Measurements from ENCODE around the gene NELFA.
"Not testable (repeated sequence)": the region's sequence is repeated elsewhere in the genome, so short reads cannot be mapped to it uniquely, and the experiment has no call there.

NELFA gene

GRCh38 chr4:2043396-2044118 is 34.8 kb upstream of the NELFA start:
- H3K36me3 Mint-ChIP-seq (ENCODE audit: low read depth) = no peaks in the 10 kb centered on the region
- H3K4me3 Mint-ChIP-seq = no peak overlapping the region
- H3K9me3 Mint-ChIP-seq = no peaks in the 10 kb centered on the region
- H3K4me1 Mint-ChIP-seq (ENCODE audit: low read depth) = peaks cover 4% of the 10 kb centered on the region
- H3K27me3 Mint-ChIP-seq (ENCODE audit: low read depth) = peaks cover 25% of the 10 kb centered on the region
- no peak overlapping the region for H3K27ac Mint-ChIP-seq

DNA sequence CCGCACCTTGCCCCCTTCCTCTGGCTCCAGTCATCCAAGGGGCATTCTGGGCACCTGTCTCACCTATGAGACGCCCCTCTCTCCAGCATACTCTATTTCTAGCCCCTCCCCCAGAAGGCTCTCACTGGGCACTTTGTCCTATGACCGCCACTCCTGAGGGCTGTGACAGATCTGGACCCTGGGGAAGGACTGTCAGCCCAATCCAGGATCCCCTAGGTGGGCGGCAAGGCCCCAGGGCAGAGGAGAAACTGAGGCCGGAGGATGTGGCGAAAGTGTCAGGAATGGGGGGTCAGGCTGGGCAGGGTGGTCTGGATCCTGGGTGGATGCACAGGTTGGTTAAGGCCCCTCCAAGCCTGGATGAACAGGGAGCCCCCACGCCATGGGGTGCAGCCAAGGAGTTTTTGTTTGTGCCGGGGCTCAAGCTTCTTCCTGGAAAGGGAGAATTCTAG is 34.2 kb upstream of the NELFA start:
- Mint-ChIP-seq H3K4me1 (ENCODE audit: low read depth) (peaks cover 4% of the 10 kb centered on the region), H3K9me3 (no peaks in the 10 kb centered on the region), H3K36me3 (ENCODE audit: low read depth) (no peaks in the 10 kb centered on the region), H3K4me3 (peak overlapping the region; percentile 71), H3K27me3 (ENCODE audit: low read depth) (peaks cover 26% of the 10 kb centered on the region), H3K27ac (peak overlapping the region; percentile 22)

DNA sequence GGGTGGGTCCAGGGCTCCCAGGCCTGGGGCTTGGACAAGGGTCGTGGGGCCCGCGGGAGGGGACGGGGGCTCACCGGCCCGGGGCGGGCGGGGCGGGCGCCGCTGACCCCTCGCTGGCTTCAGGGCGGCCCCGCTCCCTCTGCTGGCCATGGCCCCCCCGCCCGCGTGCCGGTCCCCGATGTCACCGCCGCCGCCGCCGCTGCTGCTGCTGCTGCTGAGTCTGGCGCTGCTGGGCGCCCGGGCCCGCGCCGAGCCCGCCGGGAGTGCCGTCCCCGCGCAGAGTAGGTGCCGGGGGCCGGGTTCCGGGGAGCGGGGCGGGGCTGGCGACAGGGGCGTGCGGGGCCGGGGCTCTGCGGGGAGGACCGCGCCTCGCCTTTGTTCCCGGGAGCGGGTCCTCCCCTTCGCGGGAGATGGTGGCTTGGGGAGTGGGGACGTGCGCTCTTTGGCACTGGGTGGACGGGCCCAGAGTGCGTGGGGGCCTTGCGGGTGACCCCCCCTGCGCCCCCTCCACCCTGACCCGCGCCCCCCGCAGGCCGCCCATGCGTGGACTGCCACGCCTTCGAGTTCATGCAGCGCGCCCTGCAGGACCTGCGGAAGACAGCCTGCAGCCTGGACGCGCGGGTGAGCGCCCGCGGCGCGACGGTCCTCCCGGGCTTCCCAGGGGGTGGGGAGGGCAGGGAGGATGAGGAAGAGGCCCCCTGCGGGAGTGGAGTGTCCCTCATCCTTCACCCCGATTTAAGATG is 33.6 kb upstream of the NELFA start:
- Mint-ChIP-seq H3K27ac (peak overlapping the region; percentile 22), H3K9me3 (no peaks in the 10 kb centered on the region), H3K4me3 (peak overlapping the region; percentile 71), H3K4me1 (ENCODE audit: low read depth) (peaks cover 4% of the 10 kb centered on the region), H3K36me3 (ENCODE audit: low read depth) (no peaks in the 10 kb centered on the region), H3K27me3 (ENCODE audit: low read depth) (peaks cover 26% of the 10 kb centered on the region)

DNA sequence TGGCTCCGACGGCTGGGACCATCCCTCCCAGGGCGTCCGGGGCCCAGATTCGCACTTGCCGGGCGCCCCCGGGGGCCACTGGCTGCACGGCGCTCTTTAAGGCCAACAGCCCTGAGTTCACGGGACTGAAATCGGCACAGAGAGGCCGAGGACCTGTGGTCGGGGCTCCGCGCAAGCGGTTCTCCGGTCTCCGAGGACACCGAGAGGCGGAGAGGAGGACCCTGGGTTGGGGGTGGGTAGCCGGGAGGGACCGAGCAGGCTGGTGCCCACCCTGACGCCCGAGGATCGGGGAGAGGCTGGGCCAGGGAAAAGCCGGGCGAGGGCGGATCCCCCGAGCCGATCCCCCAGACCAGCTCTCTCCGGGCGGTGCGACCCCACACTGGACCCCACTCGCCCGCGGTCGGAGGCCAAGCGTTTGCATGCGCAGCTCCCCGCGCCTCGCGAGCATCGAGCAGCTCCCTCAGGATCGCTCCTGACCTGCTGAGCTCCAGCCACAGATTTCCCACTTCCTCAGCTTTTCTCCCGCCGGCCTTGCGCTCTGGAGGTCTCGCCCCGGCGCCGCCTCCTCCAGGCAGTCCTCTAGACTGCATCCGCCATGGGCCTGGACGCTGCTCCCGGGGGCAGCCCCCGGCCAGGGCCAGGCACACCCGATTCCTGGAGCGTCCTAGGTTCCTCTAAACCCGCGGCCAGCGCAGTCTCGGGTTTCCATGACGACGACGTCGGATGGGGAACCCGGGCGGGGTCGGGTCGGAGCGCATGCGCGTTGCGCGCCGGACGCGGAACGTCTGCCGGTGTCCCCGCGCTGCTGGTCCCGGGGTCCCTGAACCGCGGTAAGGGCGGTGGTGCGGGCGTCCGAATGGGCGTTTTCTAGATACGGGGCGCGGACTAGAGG is 32.7 kb upstream of the NELFA start:
- Mint-ChIP-seq H3K4me1 (ENCODE audit: low read depth) (peaks cover 4% of the 10 kb centered on the region), H3K9me3 (no peaks in the 10 kb centered on the region), H3K27me3 (ENCODE audit: low read depth) (peaks cover 35% of the 10 kb centered on the region), H3K36me3 (ENCODE audit: low read depth) (no peaks in the 10 kb centered on the region), H3K4me3 (peak overlapping the region; percentile 78), H3K27ac (no peak overlapping the region)

- Mint-ChIP-seq H3K9me3 (no peaks in the 10 kb centered on the region), H3K27ac (no peak overlapping the region), H3K36me3 (ENCODE audit: low read depth) (no peaks in the 10 kb centered on the region), H3K4me3 (peak overlapping the region; percentile 50), H3K27me3 (ENCODE audit: low read depth) (peaks cover 37% of the 10 kb centered on the region), H3K4me1 (ENCODE audit: low read depth) (peaks cover 4% of the 10 kb centered on the region)
Observed at GRCh38 chr4:2040391-2041238, 31.8 kb upstream of the NELFA start.

DNA sequence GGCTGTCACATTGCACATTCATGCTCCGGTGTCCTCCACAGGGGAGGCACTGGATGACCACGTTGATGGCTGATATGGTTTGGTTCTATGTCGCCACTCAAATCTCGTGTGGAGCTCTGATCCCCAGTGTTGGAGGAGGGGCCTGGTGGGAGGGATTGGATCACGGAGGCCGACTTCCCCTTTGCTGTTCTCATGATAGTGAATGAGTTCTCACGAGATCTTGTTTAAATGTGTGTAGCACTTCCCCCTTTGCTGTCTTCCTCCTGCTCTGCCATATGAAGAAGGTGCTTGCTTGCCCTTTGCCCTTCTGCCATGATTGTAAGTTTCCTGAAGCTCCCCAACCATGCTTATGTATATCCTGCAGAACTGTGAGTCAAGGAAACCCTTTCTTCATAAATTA is 28.1 kb upstream of the NELFA start:
- Mint-ChIP-seq H3K27me3 (ENCODE audit: low read depth) (peaks cover 59% of the 10 kb centered on the region), H3K9me3 (no peaks in the 10 kb centered on the region), H3K36me3 (ENCODE audit: low read depth) (no peaks in the 10 kb centered on the region), H3K4me3 (no peak overlapping the region), H3K4me1 (ENCODE audit: low read depth) (peaks cover 4% of the 10 kb centered on the region), H3K27ac (no peak overlapping the region)

DNA sequence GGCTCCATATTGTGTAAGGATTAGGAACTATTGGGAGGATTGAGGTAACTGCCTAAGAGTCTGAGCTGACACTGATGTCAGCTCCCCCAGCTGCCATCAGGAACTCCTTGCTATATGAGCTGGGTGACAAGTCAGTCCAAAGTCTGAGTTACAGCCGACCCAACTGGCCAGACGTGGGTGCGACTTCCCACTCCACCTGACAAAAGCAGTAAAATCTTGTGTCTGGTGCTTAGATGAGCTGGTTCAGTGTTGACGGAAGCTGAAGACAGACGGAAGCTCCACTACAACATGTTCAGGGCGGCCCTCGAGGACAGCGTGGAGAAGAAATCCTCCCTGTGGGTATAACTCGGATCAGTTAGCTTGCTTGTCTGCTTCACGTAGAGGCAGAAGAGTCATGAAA is 27.6 kb upstream of the NELFA start:
- Mint-ChIP-seq H3K9me3 (no peaks in the 10 kb centered on the region), H3K27me3 (ENCODE audit: low read depth) (peaks cover 56% of the 10 kb centered on the region), H3K4me1 (ENCODE audit: low read depth) (peaks cover 4% of the 10 kb centered on the region), H3K27ac (no peak overlapping the region), H3K4me3 (no peak overlapping the region), H3K36me3 (ENCODE audit: low read depth) (no peaks in the 10 kb centered on the region)

GRCh38 chr4:2031161-2031560 is 22.4 kb upstream of the NELFA start:
- H3K27ac Mint-ChIP-seq; H3K4me3 Mint-ChIP-seq; H3K4me1 Mint-ChIP-seq (ENCODE audit: low read depth); H3K9me3 Mint-ChIP-seq; H3K36me3 Mint-ChIP-seq (ENCODE audit: low read depth): not testable (repeated sequence)
- H3K27me3 Mint-ChIP-seq (ENCODE audit: low read depth) = peaks cover 69% of the 10 kb centered on the region

GRCh38 chr4:2027120-2027519 is 18.3 kb upstream of the NELFA start:
- H3K36me3 Mint-ChIP-seq (ENCODE audit: low read depth); H3K27ac Mint-ChIP-seq; H3K4me1 Mint-ChIP-seq (ENCODE audit: low read depth); H3K4me3 Mint-ChIP-seq: not testable (repeated sequence)
- Mint-ChIP-seq H3K9me3 (peaks cover 10% of the 10 kb centered on the region), H3K27me3 (ENCODE audit: low read depth) (peaks cover 77% of the 10 kb centered on the region)

DNA sequence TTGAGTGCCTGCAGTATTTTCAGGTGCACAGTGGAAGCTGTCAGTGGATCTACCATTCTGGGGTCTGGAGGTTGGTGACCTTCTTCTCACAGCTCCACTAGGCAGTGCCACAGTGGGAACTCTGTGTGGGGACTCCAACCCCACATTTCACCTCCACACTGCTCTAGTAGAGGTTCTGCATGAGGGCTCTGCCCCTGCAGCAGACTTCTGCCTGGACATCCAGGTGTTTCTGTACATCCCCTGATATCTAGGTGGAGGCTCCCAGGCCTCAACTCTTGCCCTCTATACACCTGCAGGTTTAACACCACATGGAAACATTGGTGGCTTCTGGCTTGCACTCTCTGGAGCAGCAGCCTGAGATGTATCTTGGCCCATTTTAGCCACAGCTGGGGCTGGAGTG is 17.0 kb upstream of the NELFA start:
- no peak overlapping the region for H3K4me3 Mint-ChIP-seq
- peaks cover 10% of the 10 kb centered on the region for H3K9me3 Mint-ChIP-seq
- H3K4me1 Mint-ChIP-seq (ENCODE audit: low read depth) = no peaks in the 10 kb centered on the region
- H3K27me3 Mint-ChIP-seq (ENCODE audit: low read depth) = peaks cover 83% of the 10 kb centered on the region
- no peak overlapping the region for H3K27ac Mint-ChIP-seq
- H3K36me3 Mint-ChIP-seq (ENCODE audit: low read depth) = peaks cover 5% of the 10 kb centered on the region

GRCh38 chr4:2024683-2025082 is 15.9 kb upstream of the NELFA start:
- Mint-ChIP-seq H3K4me3 (no peak overlapping the region), H3K9me3 (peaks cover 10% of the 10 kb centered on the region), H3K36me3 (ENCODE audit: low read depth) (peaks cover 5% of the 10 kb centered on the region), H3K4me1 (ENCODE audit: low read depth) (no peaks in the 10 kb centered on the region), H3K27me3 (ENCODE audit: low read depth) (peaks cover 85% of the 10 kb centered on the region), H3K27ac (no peak overlapping the region)

GRCh38 chr4:2021358-2022018 is 12.7 kb upstream of the NELFA start:
- not testable (repeated sequence) for H3K4me3 Mint-ChIP-seq; H3K36me3 Mint-ChIP-seq (ENCODE audit: low read depth); H3K9me3 Mint-ChIP-seq; H3K27ac Mint-ChIP-seq; H3K4me1 Mint-ChIP-seq (ENCODE audit: low read depth)
- peaks cover 63% of the 10 kb centered on the region for H3K27me3 Mint-ChIP-seq (ENCODE audit: low read depth)

DNA sequence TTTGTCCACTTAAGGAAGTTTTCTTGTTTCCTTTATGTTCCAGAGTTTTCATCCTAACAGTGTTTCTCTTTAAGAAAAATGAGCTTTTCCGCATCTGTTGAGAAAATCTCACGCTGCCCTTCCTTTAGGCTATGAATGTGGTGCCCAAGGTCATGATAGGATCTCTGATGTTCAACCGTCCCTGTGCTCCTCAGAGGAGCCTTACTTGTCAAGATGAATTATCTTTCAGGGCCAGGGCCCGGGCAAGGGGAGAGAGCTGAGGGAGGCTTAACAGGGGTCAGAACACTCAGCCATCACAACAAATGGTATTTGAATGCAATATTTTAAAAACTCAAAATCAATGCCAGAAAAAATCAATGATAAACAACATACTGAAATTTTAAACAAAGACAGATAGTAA is 6.2 kb upstream of the NELFA start:
- Mint-ChIP-seq H3K4me3 (no peak overlapping the region), H3K36me3 (ENCODE audit: low read depth) (peaks cover 2% of the 10 kb centered on the region), H3K4me1 (ENCODE audit: low read depth) (peaks cover 5% of the 10 kb centered on the region), H3K27me3 (ENCODE audit: low read depth) (peaks cover 27% of the 10 kb centered on the region), H3K9me3 (no peaks in the 10 kb centered on the region), H3K27ac (no peak overlapping the region)

All from T-helper 1 cell treated with Interleukin-12 subunit alpha and Interleukin-12 subunit beta and Interleukin-4 antibody, amounts not matched to agents 30 μg/mL and 1 μg/mL, for 36 hours (primary cell).